Breast epithelium (tissue), 4 donors: ENCODE measurements around the gene ALOX12B. TPM values are rescaled to one million over a fixed set of nuclear protein-coding genes. Genes with fewer than 3 reads are reported as not detected.

Experiments used
- DNase-seq, 2 donors: peaks; one replicate each; pipeline ENCODE4 v3.0.0-alpha.2; 2019; ENCODE audit warnings: low spot score in 2 of 2
- H3K27ac ChIP-seq, 2 donors: fragments of 200-600 bp; sonication (generic) in 1 of 2; one replicate each; pipeline ENCODE4 v1.5.1; 2016 to 2019; ENCODE audit warnings: mild to moderate bottlenecking in 1 of 2
- H3K27me3 ChIP-seq, 2 donors: fragments of 200-600 bp; sonication (generic) in 1 of 2; one replicate each; pipeline versions ENCODE4 v1.5.1 to v1.6.0; 2017 to 2019; ENCODE audit warnings: control low read depth in 1 of 2, mild to moderate bottlenecking in 1 of 2
- H3K36me3 ChIP-seq: fragments of 200-600 bp; one replicate; pipeline ENCODE4 v1.5.1; 2019
- H3K4me1 ChIP-seq, 2 donors: fragments of 200-600 bp; sonication (generic); one replicate each; pipeline ENCODE4 v1.5.1; 2016 to 2019; ENCODE audit warnings: control low read depth in 1 of 2
- H3K4me3 ChIP-seq, 3 donors: fragments of 200-600 bp; sonication (generic); 1 replicate in 2 of 3; 2 replicates in 1 of 3; pipeline ENCODE4 v1.5.1; 2016 to 2019; ENCODE audit warnings: mild to moderate bottlenecking in 3 of 3, moderate library complexity in 2 of 3
- H3K9me3 ChIP-seq, 2 donors: fragments of 200-600 bp; sonication (generic) in 1 of 2; one replicate each; pipeline ENCODE4 v1.5.1; 2016 to 2019; ENCODE audit warnings: control low read depth in 1 of 2
- POLR2A ChIP-seq: fragments of 450-650 bp; IDR thresholded peaks from one replicate; pipeline ENCODE4 v1.6.1; 2016; ENCODE audit warnings: antibody characterized with exemption, mild to moderate bottlenecking, moderate library complexity
- POLR2AphosphoS5 ChIP-seq, 3 donors: sonication (generic); formaldehyde crosslinking; IDR thresholded peaks; one replicate each; pipeline ENCODE4 v1.6.1; 2017; ENCODE audit warnings: antibody characterized with exemption in 3 of 3
- intact Hi-C: fragments of 100-400 bp; cut with DNase I; formaldehyde crosslinking; loops from one replicate; pipeline ENCODE4 v1.15.1; 2023; ENCODE audit warnings: low total_unique reads
- total RNA-seq, 3 donors: library from RNA; depleted of rRNA; stranded (reverse); fragments of >200 nt; gene quantifications; one replicate each; pipeline ENCODE4 v1.1.0, GENCODE V29; 2016
- TF ChIP-seq, protein P1 (sequence below), 3 donors: fragments of 450-650 bp; IDR thresholded peaks; one replicate each; pipeline ENCODE4 v1.5.1; 2016 to 2017; ENCODE audit warnings: antibody characterized with exemption in 3 of 3, mild to moderate bottlenecking in 3 of 3, moderate library complexity in 3 of 3

The ALOX12B gene
- total RNA-seq, 3 donors from 2014 or later: not detected

DNA sequence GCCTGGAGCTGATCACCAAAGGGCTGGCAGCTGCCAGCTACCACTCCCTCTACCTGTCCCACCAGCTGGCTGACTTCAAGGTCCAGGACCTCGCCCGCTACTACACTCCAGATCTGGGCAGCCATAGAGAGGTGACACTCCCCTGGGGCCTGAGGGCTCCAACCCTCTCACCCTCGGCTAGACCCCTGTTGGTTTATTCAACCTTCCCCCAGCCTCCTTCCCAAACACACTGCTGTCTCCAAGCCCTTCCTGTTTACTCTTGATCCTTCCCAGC, 18.0 kb downstream of the ALOX12B start:
- no peak for DNase-seq
- TF ChIP-seq POLR2A (no peak), POLR2AphosphoS5 (IDR thresholded peaks at IDR 0.05) (no peak)
- TF ChIP-seq, protein P1, sequence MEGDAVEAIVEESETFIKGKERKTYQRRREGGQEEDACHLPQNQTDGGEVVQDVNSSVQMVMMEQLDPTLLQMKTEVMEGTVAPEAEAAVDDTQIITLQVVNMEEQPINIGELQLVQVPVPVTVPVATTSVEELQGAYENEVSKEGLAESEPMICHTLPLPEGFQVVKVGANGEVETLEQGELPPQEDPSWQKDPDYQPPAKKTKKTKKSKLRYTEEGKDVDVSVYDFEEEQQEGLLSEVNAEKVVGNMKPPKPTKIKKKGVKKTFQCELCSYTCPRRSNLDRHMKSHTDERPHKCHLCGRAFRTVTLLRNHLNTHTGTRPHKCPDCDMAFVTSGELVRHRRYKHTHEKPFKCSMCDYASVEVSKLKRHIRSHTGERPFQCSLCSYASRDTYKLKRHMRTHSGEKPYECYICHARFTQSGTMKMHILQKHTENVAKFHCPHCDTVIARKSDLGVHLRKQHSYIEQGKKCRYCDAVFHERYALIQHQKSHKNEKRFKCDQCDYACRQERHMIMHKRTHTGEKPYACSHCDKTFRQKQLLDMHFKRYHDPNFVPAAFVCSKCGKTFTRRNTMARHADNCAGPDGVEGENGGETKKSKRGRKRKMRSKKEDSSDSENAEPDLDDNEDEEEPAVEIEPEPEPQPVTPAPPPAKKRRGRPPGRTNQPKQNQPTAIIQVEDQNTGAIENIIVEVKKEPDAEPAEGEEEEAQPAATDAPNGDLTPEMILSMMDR (IDR thresholded peaks at IDR 0.05): no peak
- Histone ChIP-seq H3K4me1 (peaks cover 0 to 2% of the 10 kb centered on the region in 2 donors), H3K9me3 (no peaks in the 10 kb centered on the region), H3K27ac (no peak overlapping the region), H3K36me3 (no peaks in the 10 kb centered on the region), H3K4me3 (no peak overlapping the region), H3K27me3 (peaks cover 9 to 35% of the 10 kb centered on the region in 2 donors)
- intact Hi-C loops: no loop called here

DNA sequence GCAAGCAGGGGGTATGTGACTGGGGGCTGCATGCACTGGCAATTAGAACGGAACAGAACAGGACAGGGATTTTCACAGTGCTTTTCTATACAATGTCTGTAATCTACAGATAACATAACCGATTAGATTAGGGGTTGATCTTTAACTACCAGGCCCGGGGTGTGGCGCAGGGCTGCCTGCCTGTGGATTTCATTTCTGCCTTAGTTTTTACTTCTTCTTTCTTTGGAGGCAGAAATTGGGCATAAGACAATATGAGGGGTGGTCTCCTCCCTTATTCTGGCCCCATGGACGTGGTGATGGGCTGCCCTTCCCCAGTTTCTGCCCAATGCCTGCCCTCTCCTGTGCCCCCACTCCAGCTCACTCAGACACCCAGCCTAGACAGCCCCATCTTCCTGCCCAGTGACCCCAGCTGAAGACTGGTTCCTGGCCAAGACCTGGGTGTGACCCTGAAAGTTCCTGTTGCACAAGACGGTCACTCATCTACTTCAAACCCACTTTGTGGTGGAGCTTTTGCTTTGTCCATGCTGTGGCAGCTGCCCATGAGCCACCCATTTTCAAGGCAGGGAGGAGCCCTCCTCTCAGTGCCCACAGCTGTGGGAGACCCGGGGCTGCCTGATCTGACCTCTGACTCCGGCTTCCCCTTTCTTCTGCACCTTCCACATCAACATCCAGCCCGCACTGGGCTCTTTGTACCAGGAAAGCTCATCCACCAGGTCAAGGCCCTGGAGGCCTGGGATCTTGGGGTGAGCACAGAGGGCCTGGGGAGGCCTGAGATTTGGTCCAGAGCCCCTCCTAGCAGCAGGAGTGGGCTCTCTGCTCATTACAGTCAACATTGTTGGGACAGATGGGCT, 18.6 kb downstream of the ALOX12B start:
- DNase-seq: no peak
- Histone ChIP-seq H3K27me3 (peaks cover 10 to 32% of the 10 kb centered on the region in 2 donors), H3K9me3 (no peaks in the 10 kb centered on the region), H3K27ac (no peak overlapping the region), H3K4me1 (peaks cover 0 to 2% of the 10 kb centered on the region in 2 donors), H3K36me3 (no peaks in the 10 kb centered on the region), H3K4me3 (no peak overlapping the region)
- TF ChIP-seq, protein P1 (IDR thresholded peaks at IDR 0.05): no peak
- TF ChIP-seq POLR2A: no peak
- no peak for TF ChIP-seq POLR2AphosphoS5 (IDR thresholded peaks at IDR 0.05)
- intact Hi-C loops: no loop called here

DNA sequence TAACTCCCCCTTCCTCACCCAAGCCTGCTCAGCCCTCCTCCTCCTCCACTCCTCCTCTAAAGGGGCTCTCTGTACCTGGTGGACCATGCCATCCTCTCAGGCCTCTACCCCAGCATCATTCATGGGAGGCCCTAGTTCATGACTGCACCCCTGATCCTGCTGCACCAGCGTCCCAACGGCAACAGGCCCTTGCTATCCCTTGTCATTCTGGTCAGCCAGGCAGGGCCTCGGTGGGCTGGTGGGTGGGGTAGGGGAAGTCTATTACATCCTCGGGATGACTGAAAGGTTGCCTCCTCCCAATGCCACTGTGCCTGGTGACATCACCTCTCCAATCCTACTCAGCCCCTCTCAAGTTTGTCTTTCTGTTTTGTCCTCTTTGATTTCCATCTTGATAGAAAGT, 19.7 kb downstream of the ALOX12B start:
- Histone ChIP-seq H3K4me1 (peaks cover 0 to 1% of the 10 kb centered on the region in 2 donors), H3K27ac (no peak overlapping the region), H3K27me3 (peaks cover 10 to 32% of the 10 kb centered on the region in 2 donors), H3K4me3 (no peak overlapping the region), H3K9me3 (no peaks in the 10 kb centered on the region), H3K36me3 (no peaks in the 10 kb centered on the region)
- no peak for DNase-seq
- intact Hi-C loops: no loop called here
- no peak for TF ChIP-seq POLR2A
- TF ChIP-seq, protein P1 (IDR thresholded peaks at IDR 0.05): no peak
- TF ChIP-seq POLR2AphosphoS5 (IDR thresholded peaks at IDR 0.05): no peak

DNA sequence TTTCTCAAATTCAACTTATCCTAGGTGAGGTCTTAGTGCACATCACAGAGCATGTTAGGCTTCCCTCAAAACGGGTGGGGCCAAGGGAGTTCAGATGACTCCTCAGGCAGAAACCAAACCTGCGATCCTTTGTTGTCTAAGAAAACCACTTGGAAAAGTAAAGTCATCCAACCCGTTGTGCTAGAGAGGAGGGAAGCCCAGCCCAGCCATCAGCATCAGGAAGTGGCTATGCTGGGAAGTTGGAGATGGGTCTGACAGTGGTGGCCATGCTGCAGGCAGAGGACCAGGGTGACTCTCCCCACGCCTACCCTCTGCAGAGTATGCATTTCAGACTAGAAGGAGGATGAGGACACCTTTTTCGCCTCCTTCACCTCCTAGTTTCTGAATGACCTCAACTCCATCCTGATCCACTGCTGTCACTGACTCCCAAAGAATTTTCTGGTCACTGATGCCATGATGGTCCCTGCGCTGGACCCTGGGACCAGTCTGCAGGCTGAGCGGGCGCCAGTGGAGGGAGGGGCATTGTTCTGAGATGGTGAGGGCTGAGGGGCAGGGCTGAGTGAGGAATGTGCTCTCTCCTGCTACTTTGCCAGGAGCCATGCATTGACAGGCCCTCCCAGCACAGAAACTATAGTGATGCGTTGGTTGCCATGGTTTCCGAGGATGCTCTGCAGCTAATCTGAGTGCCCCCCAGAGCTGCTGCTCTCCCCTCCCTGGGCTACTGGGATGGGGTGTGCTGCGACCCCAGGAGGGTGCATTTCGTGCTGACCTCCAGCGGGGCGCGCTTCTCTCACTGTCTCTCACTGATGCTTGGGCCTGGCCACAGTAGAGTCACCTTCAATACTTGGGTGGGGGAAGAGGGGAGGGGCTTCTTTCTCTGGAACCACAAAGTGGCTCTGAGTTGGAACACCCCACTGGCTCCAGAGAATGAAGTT, 20.4 kb downstream of the ALOX12B start:
- Histone ChIP-seq H3K27ac (no peak overlapping the region), H3K4me1 (no peaks in the 10 kb centered on the region), H3K36me3 (no peaks in the 10 kb centered on the region), H3K27me3 (peaks cover 9 to 32% of the 10 kb centered on the region in 2 donors), H3K9me3 (no peaks in the 10 kb centered on the region), H3K4me3 (no peak overlapping the region)
- TF ChIP-seq POLR2AphosphoS5 (IDR thresholded peaks at IDR 0.05) (no peak), POLR2A (no peak)
- TF ChIP-seq, protein P1 (IDR thresholded peaks at IDR 0.05): no peak
- intact Hi-C loops: no loop called here
- no peak for DNase-seq
